ELF-1 (cell line): ENCODE measurements around the gene RPS28.
"Not testable (repeated sequence)": the region's sequence is repeated elsewhere in the genome, so short reads cannot be mapped to it uniquely, and the experiment has no call there.

Experiments used
- DNase-seq: peaks from one replicate; pipeline ENCODE4 v3.0.0-alpha.2; 2016; ENCODE audit warnings: low read depth, low spot score

RPS28 gene

GRCh38 chr19:8320564-8321066 is 681 bp upstream of the RPS28 start:
- DNase-seq, result peak; percentile 57

- no peak for DNase-seq
Observed at GRCh38 chr19:8321986-8322637, 816 bp downstream of the RPS28 start.

- no peak for DNase-seq
Observed at GRCh38 chr19:8322638-8322997, 1.3 kb downstream of the RPS28 start.

GRCh38 chr19:8323781-8324185 is 2.5 kb downstream of the RPS28 start:
- no peak for DNase-seq

GRCh38 chr19:8324186-8325050 is 3.1 kb downstream of the RPS28 start:
- no peak for DNase-seq

- DNase-seq, result no peak
Observed at GRCh38 chr19:8325454-8325853, 4.2 kb downstream of the RPS28 start.

- DNase-seq, result no peak
Observed at GRCh38 chr19:8329996-8330395, 8.7 kb downstream of the RPS28 start.

- no peak for DNase-seq
Observed at GRCh38 chr19:8331263-8331845, 10.1 kb downstream of the RPS28 start.

- no peak for DNase-seq
Observed at GRCh38 chr19:8332976-8333766, 11.9 kb downstream of the RPS28 start.

GRCh38 chr19:8333767-8334457 is 12.6 kb downstream of the RPS28 start:
- peak; percentile 56 for DNase-seq

GRCh38 chr19:8334458-8335342 is 13.4 kb downstream of the RPS28 start:
- DNase-seq, result peak; percentile 83

- no peak for DNase-seq
Observed at GRCh38 chr19:8335343-8336071, 14.2 kb downstream of the RPS28 start.

GRCh38 chr19:8336072-8336569 is 14.8 kb downstream of the RPS28 start:
- peak; percentile 61 for DNase-seq

GRCh38 chr19:8336660-8337059 is 15.4 kb downstream of the RPS28 start:
- no peak for DNase-seq

GRCh38 chr19:8337728-8338127 is 16.4 kb downstream of the RPS28 start:
- DNase-seq, result no peak

- DNase-seq, result no peak
Observed at GRCh38 chr19:8338835-8339234, 17.5 kb downstream of the RPS28 start.

- peak; percentile 65 for DNase-seq
Observed at GRCh38 chr19:8340341-8341096, 19.2 kb downstream of the RPS28 start.

GRCh38 chr19:8341504-8341903 is 20.2 kb downstream of the RPS28 start:
- DNase-seq, result not testable (repeated sequence)

- no peak for DNase-seq
Observed at GRCh38 chr19:8342316-8342683, 21.0 kb downstream of the RPS28 start.
